H1 (cell line): ENCODE results near the gene APBA2.

ENCODE experiments used
- CEBPB ChIP-seq: IDR thresholded peaks from 2 replicates; pipeline ENCODE4 v1.6.1; 2012; ENCODE audit warnings: low read depth, low read length
- CHD2 ChIP-seq: IDR thresholded peaks from 2 replicates; pipeline ENCODE4 v1.6.1; 2012; ENCODE audit warnings: low read length, improper control_type of control experiment
- CHD7 ChIP-seq: fragments of 300-600 bp; sonication (generic); IDR thresholded peaks from 2 replicates; pipeline ENCODE4 v1.7.1; 2012; ENCODE audit warnings: low read length, moderate library complexity, mild to moderate bottlenecking, inconsistent platforms; ENCODE audit not compliant: insufficient replicate concordance
- CTCF ChIP-seq, 3 experiments: IDR thresholded peaks; 1 replicate in 2 of 3; 2 replicates in 1 of 3; pipeline versions ENCODE4 v1.5.1 to v1.6.1; 2011; ENCODE audit warnings: low read length in 3 of 3, mild to moderate bottlenecking in 3 of 3, inconsistent platforms in 2 of 3, low read depth in 1 of 3, moderate library complexity in 1 of 3; ENCODE audit not compliant: insufficient read depth in 1 of 3; ENCODE audit errors: control extremely low read depth in 1 of 3
- E2F6 ChIP-seq: IDR thresholded peaks from 2 replicates; pipeline ENCODE4 v1.6.1; 2012; ENCODE audit warnings: inconsistent platforms
- EP300 ChIP-seq, 2 experiments: IDR thresholded peaks; 1 replicate in 1 of 2; 2 replicates in 1 of 2; pipeline ENCODE4 v1.6.1; 2011 to 2012; ENCODE audit warnings: low read depth in 2 of 2, low read length in 2 of 2, mild to moderate bottlenecking in 2 of 2, borderline replicate concordance in 1 of 2, inconsistent platforms in 1 of 2, moderate library complexity in 1 of 2
- MAX ChIP-seq: IDR thresholded peaks from 2 replicates; pipeline ENCODE4 v1.6.1; 2012; ENCODE audit warnings: inconsistent platforms
- PHF8 ChIP-seq: fragments of 200-600 bp; sonication (generic); conservative IDR thresholded peaks from 2 replicates; pipeline ENCODE4 v1.7.1; 2012; ENCODE audit warnings: low read depth, mild to moderate bottlenecking, inconsistent platforms, low read length, moderate library complexity
- POLR2A ChIP-seq, 2 experiments: IDR thresholded peaks; 1 replicate in 1 of 2; 2 replicates in 1 of 2; pipeline ENCODE4 v1.6.1; 2011; ENCODE audit warnings: low read depth in 2 of 2, low read length in 2 of 2, mild to moderate bottlenecking in 2 of 2; ENCODE audit errors: control extremely low read depth in 1 of 2
- RAD21 ChIP-seq, 2 experiments: IDR thresholded peaks in 1 of 2; conservative IDR thresholded peaks in 1 of 2; 2 replicates each; pipeline ENCODE4 v1.6.1; 2011; ENCODE audit warnings: low read depth in 2 of 2, low read length in 2 of 2, improper control_type of control experiment in 1 of 2, inconsistent platforms in 1 of 2, mild to moderate bottlenecking in 1 of 2, moderate library complexity in 1 of 2
- RXRA ChIP-seq: IDR thresholded peaks from 2 replicates; pipeline ENCODE4 v1.6.1; 2011; ENCODE audit warnings: low read depth, mild to moderate bottlenecking, low read length, moderate library complexity; ENCODE audit not compliant: insufficient read depth
- SAP30 ChIP-seq: fragments of 300-600 bp; sonication (generic); IDR thresholded peaks from 2 replicates; pipeline ENCODE4 v1.7.1; 2012; ENCODE audit warnings: low read length, moderate library complexity, mild to moderate bottlenecking, inconsistent platforms; ENCODE audit not compliant: insufficient read depth, insufficient replicate concordance
- SUZ12 ChIP-seq: fragments of 200-600 bp; sonication (generic); IDR thresholded peaks from 2 replicates; pipeline ENCODE4 v1.6.1; 2012; ENCODE audit warnings: mild to moderate bottlenecking, inconsistent platforms, low read length, moderate library complexity, mixed read lengths

- no peak for TF ChIP-seq CHD7
- no peak for TF ChIP-seq CTCF (IDR thresholded peaks at IDR 0.05; ENCODE audit: control extremely low read depth in 1 of 3, insufficient read depth in 1 of 3, low read depth in 1 of 3, low read length in 3 of 3)
- TF ChIP-seq MAX = peak; percentile 43; the same call in 1 of the 2 replicates
- TF ChIP-seq SUZ12 = no peak
- no peak for TF ChIP-seq RXRA
- no peak for TF ChIP-seq SAP30
- no peak for TF ChIP-seq EP300 (IDR thresholded peaks at IDR 0.05; ENCODE audit: borderline replicate concordance in 1 of 2, low read depth in 2 of 2, low read length in 2 of 2)
- TF ChIP-seq POLR2A (IDR thresholded peaks at IDR 0.05; ENCODE audit: control extremely low read depth in 1 of 2, low read depth in 2 of 2, low read length in 2 of 2) = no peak
- TF ChIP-seq RAD21 (IDR thresholded peaks at IDR 0.05 in 1 of 2, conservative IDR thresholded peaks at IDR 0.05 in 1 of 2; ENCODE audit: low read depth in 2 of 2, low read length in 2 of 2) = no peak
- no peak for TF ChIP-seq E2F6
- no peak for TF ChIP-seq PHF8
- TF ChIP-seq CEBPB = no peak
- no peak for TF ChIP-seq CHD2
These were observed 50.7 kb downstream of the APBA2 start for GRCh38 chr15:28936481-28936881.
